ENCODE results near the gene GPER1. TPM values are rescaled to one million over a fixed set of nuclear protein-coding genes. Genes with fewer than 3 reads are reported as not detected.

The GPER1 gene
- total RNA-seq, 1 donor from 2014 or later = 2.7 TPM

DNA sequence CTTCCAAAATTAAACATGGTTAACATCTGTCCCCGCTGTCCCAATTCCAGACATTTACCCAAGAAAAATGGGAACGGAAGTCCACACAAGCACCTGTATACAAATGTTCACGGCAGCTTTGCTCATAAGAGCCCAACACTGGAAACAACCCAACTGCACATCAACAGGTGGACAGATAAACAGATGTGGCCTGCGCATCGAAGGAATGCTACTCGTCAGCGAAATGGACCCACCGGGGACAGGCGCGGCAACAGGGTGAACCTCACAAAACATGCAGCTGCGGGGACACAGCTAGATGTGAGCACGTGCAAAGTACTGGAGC lies 22.7 kb upstream of the GPER1 start:
- Mint-ChIP-seq H3K9me3 (no peaks in the 10 kb centered on the region), H3K27me3 (peaks cover 5% of the 10 kb centered on the region), H3K4me3 (peak overlapping the region; percentile 73), H3K27ac (no peak overlapping the region), H3K36me3 (ENCODE audit: low read depth) (no peaks in the 10 kb centered on the region), H3K4me1 (peaks cover 46% of the 10 kb centered on the region)
- DNase-seq = no peak
- ChIA-PET POLR2A (interaction anchor here (0.5 to 7.4 kb wide), 9 partner anchors 20 to 155 kb away, joined by 3 to 148 read pairs (median 9); partner anchors contain the start of genes COX19, GPR146 and ZFAND2A), CTCF (interaction anchor here (0.6 to 7.7 kb wide), 23 partner anchors 9 to 155 kb away, joined by 3 to 331 read pairs (median 5); partner anchors contain the start of genes COX19 and GPR146)
- intact Hi-C loops (cut with micrococcal nuclease) = loop anchor here (1.0 to 10.0 kb wide), 4 partner anchors 72 to 250 kb away; no protein-coding TSS in a partner anchor
- TF ChIP-seq, protein P1, sequence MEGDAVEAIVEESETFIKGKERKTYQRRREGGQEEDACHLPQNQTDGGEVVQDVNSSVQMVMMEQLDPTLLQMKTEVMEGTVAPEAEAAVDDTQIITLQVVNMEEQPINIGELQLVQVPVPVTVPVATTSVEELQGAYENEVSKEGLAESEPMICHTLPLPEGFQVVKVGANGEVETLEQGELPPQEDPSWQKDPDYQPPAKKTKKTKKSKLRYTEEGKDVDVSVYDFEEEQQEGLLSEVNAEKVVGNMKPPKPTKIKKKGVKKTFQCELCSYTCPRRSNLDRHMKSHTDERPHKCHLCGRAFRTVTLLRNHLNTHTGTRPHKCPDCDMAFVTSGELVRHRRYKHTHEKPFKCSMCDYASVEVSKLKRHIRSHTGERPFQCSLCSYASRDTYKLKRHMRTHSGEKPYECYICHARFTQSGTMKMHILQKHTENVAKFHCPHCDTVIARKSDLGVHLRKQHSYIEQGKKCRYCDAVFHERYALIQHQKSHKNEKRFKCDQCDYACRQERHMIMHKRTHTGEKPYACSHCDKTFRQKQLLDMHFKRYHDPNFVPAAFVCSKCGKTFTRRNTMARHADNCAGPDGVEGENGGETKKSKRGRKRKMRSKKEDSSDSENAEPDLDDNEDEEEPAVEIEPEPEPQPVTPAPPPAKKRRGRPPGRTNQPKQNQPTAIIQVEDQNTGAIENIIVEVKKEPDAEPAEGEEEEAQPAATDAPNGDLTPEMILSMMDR (IDR thresholded peaks at IDR 0.05) = no peak
- ATAC-seq (ENCODE audit: low read depth) = no peak

DNA sequence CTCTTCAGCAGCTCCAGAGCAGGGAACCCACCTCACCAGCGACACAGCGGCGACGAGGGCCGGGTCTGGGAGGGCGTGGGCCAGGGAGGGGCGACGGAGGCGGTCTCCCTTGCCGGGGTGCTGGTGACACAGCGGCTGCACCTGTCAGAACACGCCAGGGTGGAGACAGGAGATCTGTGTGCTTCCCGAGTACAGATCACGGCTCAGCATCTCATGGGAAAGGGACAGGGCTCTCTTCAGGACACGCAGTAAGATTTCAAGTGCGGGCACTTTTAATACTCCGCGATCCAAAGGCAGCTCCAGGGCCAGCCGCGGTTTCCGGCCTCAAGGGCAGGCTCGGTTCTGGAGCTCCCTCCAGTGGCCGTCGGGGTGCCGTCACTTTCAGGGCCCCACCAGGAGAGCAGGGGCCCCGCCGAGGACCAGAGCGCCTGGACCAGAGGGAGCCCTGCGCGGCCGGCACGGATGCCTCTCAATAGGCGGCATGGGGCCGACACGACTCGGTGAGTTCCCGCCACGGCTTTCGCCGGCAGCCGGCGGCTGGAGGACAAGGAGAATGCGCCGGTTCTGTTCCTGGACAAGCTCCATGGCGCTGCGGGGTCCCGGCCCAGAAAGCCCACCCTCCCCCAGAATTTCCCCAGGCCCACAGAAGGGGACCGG lies 22.2 kb upstream of the GPER1 start:
- peaks cover 5% of the 10 kb centered on the region for H3K27me3 Mint-ChIP-seq
- H3K36me3 Mint-ChIP-seq (ENCODE audit: low read depth) = no peaks in the 10 kb centered on the region
- ChIA-PET CTCF (interaction anchor here (0.6 to 7.7 kb wide), 23 partner anchors 10 to 155 kb away, joined by 3 to 331 read pairs (median 5); partner anchors contain the start of genes COX19 and GPR146), POLR2A (interaction anchor here (0.5 to 7.4 kb wide), 10 partner anchors 21 to 155 kb away, joined by 3 to 148 read pairs (median 8); partner anchors contain the start of genes COX19, GPR146 and ZFAND2A)
- H3K4me1 Mint-ChIP-seq = peaks cover 41% of the 10 kb centered on the region
- no peaks in the 10 kb centered on the region for H3K9me3 Mint-ChIP-seq
- intact Hi-C loops (cut with micrococcal nuclease) = loop anchor here (1.0 to 10.0 kb wide), 4 partner anchors 72 to 251 kb away; no protein-coding TSS in a partner anchor
- no peak overlapping the region for H3K27ac Mint-ChIP-seq
- ATAC-seq (ENCODE audit: low read depth) = peak; percentile 73
- H3K4me3 Mint-ChIP-seq = peak overlapping the region; percentile 73
- TF ChIP-seq, protein P1 (IDR thresholded peaks at IDR 0.05) = peak; percentile 67
- peak; percentile 83 for DNase-seq

DNA sequence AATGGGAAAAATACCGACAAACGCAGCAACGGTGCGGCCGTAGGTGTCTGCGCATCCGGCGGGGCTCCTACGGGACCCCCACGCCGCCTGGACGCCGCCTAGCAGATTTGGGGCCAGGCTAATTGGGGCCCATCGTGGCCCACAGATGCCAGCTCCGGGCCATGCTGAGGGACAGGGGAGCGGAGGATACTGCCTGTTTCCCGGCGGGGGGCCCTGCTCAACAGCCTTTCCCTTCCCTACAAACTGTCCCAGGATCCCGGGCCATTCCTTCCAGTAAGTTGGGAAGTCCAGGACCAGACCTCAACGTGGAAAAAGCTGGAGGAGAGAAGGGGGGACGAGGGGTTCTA lies 21.7 kb upstream of the GPER1 start:
- Mint-ChIP-seq H3K4me3 (no peak overlapping the region), H3K36me3 (ENCODE audit: low read depth) (no peaks in the 10 kb centered on the region), H3K27ac (no peak overlapping the region), H3K27me3 (peaks cover 5% of the 10 kb centered on the region), H3K4me1 (peaks cover 36% of the 10 kb centered on the region), H3K9me3 (no peaks in the 10 kb centered on the region)
- POLR2A ChIA-PET = interaction anchor here (1.0 to 7.4 kb wide), 9 partner anchors 21 to 110 kb away, joined by 3 to 148 read pairs (median 9); partner anchors contain the start of genes COX19, GPR146 and ZFAND2A
- TF ChIP-seq, protein P1 (IDR thresholded peaks at IDR 0.05) = no peak
- CTCF ChIA-PET = interaction anchor here (0.5 to 7.7 kb wide), 18 partner anchors 18 to 156 kb away, joined by 3 to 331 read pairs (median 7); partner anchors contain the start of genes COX19 and GPR146
- DNase-seq (no peak), ATAC-seq (ENCODE audit: low read depth) (no peak)
- intact Hi-C loops (cut with micrococcal nuclease) = loop anchor here (5.0 to 10.0 kb wide), 2 partner anchors 111 to 251 kb away; no protein-coding TSS in a partner anchor

DNA sequence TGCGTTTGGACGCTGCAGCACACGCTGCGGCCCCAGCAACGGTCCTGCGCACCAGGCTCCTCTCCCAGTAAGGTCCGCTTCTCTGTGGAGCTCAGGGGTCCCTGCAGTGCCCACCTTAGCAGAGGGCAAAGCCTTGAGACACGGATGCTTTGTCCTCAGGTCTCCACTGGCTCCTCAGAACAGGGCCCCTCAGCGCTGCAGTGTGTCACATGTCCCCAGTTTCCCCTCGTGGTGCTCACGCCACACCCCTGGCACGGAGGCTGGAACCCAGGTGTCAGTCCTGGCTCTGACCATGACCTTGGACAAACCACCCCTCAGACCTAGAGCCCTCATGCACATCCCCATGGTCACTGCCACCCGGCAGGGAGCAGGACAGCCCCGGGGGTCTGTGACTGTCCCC lies 19.9 kb upstream of the GPER1 start:
- ATAC-seq (ENCODE audit: low read depth) = no peak
- H3K36me3 Mint-ChIP-seq (ENCODE audit: low read depth) = no peaks in the 10 kb centered on the region
- POLR2A ChIA-PET = interaction anchor here (0.8 to 1.2 kb wide), 2 partner anchors 74 to 76 kb away, joined by 3 to 4 read pairs; no protein-coding TSS in a partner anchor
- no peak overlapping the region for H3K4me3 Mint-ChIP-seq
- no peak overlapping the region for H3K27ac Mint-ChIP-seq
- intact Hi-C loops (cut with micrococcal nuclease) = loop anchor here (5.0 to 10.0 kb wide), 2 partner anchors 109 to 253 kb away; no protein-coding TSS in a partner anchor
- peaks cover 20% of the 10 kb centered on the region for H3K4me1 Mint-ChIP-seq
- CTCF ChIA-PET = interaction anchor here (0.7 to 2.1 kb wide), 2 partner anchors 75 to 108 kb away, joined by 3 to 20 read pairs; no protein-coding TSS in a partner anchor
- no peaks in the 10 kb centered on the region for H3K9me3 Mint-ChIP-seq
- DNase-seq = no peak
- peaks cover 3% of the 10 kb centered on the region for H3K27me3 Mint-ChIP-seq
- TF ChIP-seq, protein P1 (IDR thresholded peaks at IDR 0.05) = no peak

DNA sequence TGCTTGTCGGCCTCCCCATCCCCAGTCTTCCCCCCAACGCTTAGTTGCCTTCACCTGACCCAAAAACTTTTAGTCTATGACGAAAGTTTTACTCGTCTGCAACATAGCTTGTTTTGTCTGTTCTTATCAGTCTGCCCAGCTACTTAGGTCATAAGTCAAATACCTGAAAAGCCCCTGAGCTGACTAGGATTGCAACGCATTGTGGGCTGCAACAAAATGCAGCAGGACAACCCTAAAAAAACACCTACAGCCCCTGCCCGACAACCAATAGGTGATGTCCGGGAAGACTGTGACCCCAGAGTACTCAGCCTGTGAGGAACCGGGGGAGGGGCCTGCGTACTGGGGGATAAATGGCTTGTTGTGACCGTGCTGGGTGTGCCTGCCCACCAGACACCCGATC lies 19.3 kb upstream of the GPER1 start:
- DNase-seq = no peak
- no peaks in the 10 kb centered on the region for H3K36me3 Mint-ChIP-seq (ENCODE audit: low read depth)
- TF ChIP-seq, protein P1 (IDR thresholded peaks at IDR 0.05) = no peak
- H3K27ac Mint-ChIP-seq = no peak overlapping the region
- no peak for ATAC-seq (ENCODE audit: low read depth)
- H3K9me3 Mint-ChIP-seq = no peaks in the 10 kb centered on the region
- POLR2A ChIA-PET = interaction anchor here (1.2 kb wide), 1 partner anchor 75 kb away, joined by 4 read pairs; no protein-coding TSS in a partner anchor
- peaks cover 17% of the 10 kb centered on the region for H3K4me1 Mint-ChIP-seq
- peaks cover 3% of the 10 kb centered on the region for H3K27me3 Mint-ChIP-seq
- CTCF ChIA-PET = interaction anchor here (0.7 to 2.1 kb wide), 2 partner anchors 75 to 107 kb away, joined by 3 to 20 read pairs; no protein-coding TSS in a partner anchor
- intact Hi-C loops (cut with micrococcal nuclease) = loop anchor here (5.0 to 10.0 kb wide), 2 partner anchors 109 to 254 kb away; no protein-coding TSS in a partner anchor
- no peak overlapping the region for H3K4me3 Mint-ChIP-seq

Measured in activated B cell treated with CpG ODN at 0.5 μM for 24 hours (primary cell).